ENCODE measurements around the gene ILF2. TPM values are rescaled to one million over a fixed set of nuclear protein-coding genes. Genes with fewer than 3 reads are reported as not detected.

ILF2 gene
- total and polyA plus RNA-seq, 2 of the 13 experiments (the other 11 are each of a cell fraction or from before 2014, with no cell fraction given), result 292 to 366 TPM

GRCh38 chr1:153670859-153671627 lies at the start of gene ILF2 (continued):
- TF ChIP-seq TRAFD1 (CRISPR knock-in tag; IDR thresholded peaks at IDR 0.05; ENCODE audit: borderline replicate concordance), result no peak
- TF ChIP-seq, protein P1, sequence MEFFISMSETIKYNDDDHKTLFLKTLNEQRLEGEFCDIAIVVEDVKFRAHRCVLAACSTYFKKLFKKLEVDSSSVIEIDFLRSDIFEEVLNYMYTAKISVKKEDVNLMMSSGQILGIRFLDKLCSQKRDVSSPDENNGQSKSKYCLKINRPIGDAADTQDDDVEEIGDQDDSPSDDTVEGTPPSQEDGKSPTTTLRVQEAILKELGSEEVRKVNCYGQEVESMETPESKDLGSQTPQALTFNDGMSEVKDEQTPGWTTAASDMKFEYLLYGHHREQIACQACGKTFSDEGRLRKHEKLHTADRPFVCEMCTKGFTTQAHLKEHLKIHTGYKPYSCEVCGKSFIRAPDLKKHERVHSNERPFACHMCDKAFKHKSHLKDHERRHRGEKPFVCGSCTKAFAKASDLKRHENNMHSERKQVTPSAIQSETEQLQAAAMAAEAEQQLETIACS (CRISPR knock-in tag; IDR thresholded peaks at IDR 0.05), result no peak
- no peak for TF ChIP-seq ZNF761 (CRISPR knock-in tag; conservative IDR thresholded peaks at IDR 0.05)
- peak; percentile 80; the same call in 1 of the 2 replicates for TF ChIP-seq ARID4A (CRISPR knock-in tag; IDR thresholded peaks at IDR 0.05; ENCODE audit: borderline replicate concordance)
- no peak for TF ChIP-seq ZNF17 (CRISPR knock-in tag; IDR thresholded peaks at IDR 0.05)
- no peak for TF ChIP-seq ZNF546 (CRISPR knock-in tag; conservative IDR thresholded peaks at IDR 0.05)
- no peak for TF ChIP-seq HNRNPK (IDR thresholded peaks at IDR 0.05; ENCODE audit: low read depth, low read length, poor library complexity, severe bottlenecking)
- TF ChIP-seq ZNF569 (CRISPR knock-in tag; IDR thresholded peaks at IDR 0.05; ENCODE audit: borderline replicate concordance), result no peak
- TF ChIP-seq ZNF513 (CRISPR knock-in tag; conservative IDR thresholded peaks at IDR 0.05), result no peak
- peak; percentile 86 for TF ChIP-seq YEATS4 (CRISPR knock-in tag; IDR thresholded peaks at IDR 0.05; ENCODE audit: borderline replicate concordance)
- TF ChIP-seq FOXK1 (CRISPR knock-in tag; IDR thresholded peaks at IDR 0.05; ENCODE audit: borderline replicate concordance, low read depth), result peak; percentile 9; the same call in 1 of the 2 replicates
- TF ChIP-seq SMC3 (IDR thresholded peaks at IDR 0.05; ENCODE audit: low read length), result no peak
- TF ChIP-seq MXI1 (IDR thresholded peaks at IDR 0.05; ENCODE audit: borderline replicate concordance, low read depth, low read length), result peak; percentile 69; the same call in 1 of the 3 replicates
- TF ChIP-seq GZF1 (CRISPR knock-in tag; IDR thresholded peaks at IDR 0.05), result no peak
- no peak for TF ChIP-seq MEIS2 (CRISPR knock-in tag; IDR thresholded peaks at IDR 0.05)
- 0 out of 2 replicates have a peak, but pooled peaks have one; percentile 24 for TF ChIP-seq DNMT3B (CRISPR knock-in tag; conservative IDR thresholded peaks at IDR 0.05)
- no peak; the same call in 1 of the 2 replicates for TF ChIP-seq ZNF274 (CRISPR knock-in tag; IDR thresholded peaks at IDR 0.05)
- peak; percentile 77 for TF ChIP-seq KAT8 (CRISPR knock-in tag; IDR thresholded peaks at IDR 0.05)
- TF ChIP-seq NFATC3 (CRISPR knock-in tag; IDR thresholded peaks at IDR 0.05), result 0 out of 2 replicates have a peak, but pooled peaks have one; percentile 52
- TF ChIP-seq POLR2AphosphoS5 (IDR thresholded peaks at IDR 0.05; ENCODE audit: low read depth, low read length), result peak; percentile 96
- peak; percentile 71 for TF ChIP-seq BORCS8-MEF2B (CRISPR knock-in tag; IDR thresholded peaks at IDR 0.05)
